Keratinocyte (primary cell): ENCODE measurements around the gene SCUBE3. TPM values are rescaled to one million over a fixed set of nuclear protein-coding genes. Genes with fewer than 3 reads are reported as not detected.

Experiments used
- DNase-seq: peaks from one replicate; pipeline ENCODE4 v3.0.0-alpha.2; 2011; ENCODE audit warnings: low read depth, missing footprints, low spot score
- FAIRE-seq: peaks from 2 replicates; lab custom pipeline; 2011; peaks lifted over from hg19 to GRCh38; lab: Jason Lieb, UNC
- H2AFZ ChIP-seq: 2 replicates; pipeline ENCODE4 v1.6.0; 2012; ENCODE audit warnings: low read length, control low read depth, inconsistent platforms; ENCODE audit not compliant: control insufficient read depth
- H3K27ac ChIP-seq: 2 replicates; pipeline ENCODE4 v1.5.1; 2011; ENCODE audit warnings: low read length; ENCODE audit not compliant: control insufficient read depth, insufficient read depth
- H3K27me3 ChIP-seq: 3 replicates; pipeline ENCODE4 v1.6.0; 2011; ENCODE audit warnings: low read length; ENCODE audit not compliant: control insufficient read depth, insufficient read depth; ENCODE audit errors: extremely low read depth
- H3K36me3 ChIP-seq, 2 experiments: 2 replicates in 1 of 2; 3 replicates in 1 of 2; pipeline ENCODE4 v1.5.1; 2011; ENCODE audit warnings: low read length in 2 of 2, mild to moderate bottlenecking in 1 of 2; ENCODE audit not compliant: control insufficient read depth in 2 of 2, insufficient read depth in 2 of 2; ENCODE audit errors: extremely low read depth in 1 of 2
- H3K4me1 ChIP-seq: 3 replicates; pipeline ENCODE4 v1.5.1; 2011; ENCODE audit warnings: low read length; ENCODE audit not compliant: control insufficient read depth, insufficient read depth; ENCODE audit errors: extremely low read depth
- H3K4me2 ChIP-seq: 3 replicates; pipeline ENCODE4 v1.6.0; 2011; ENCODE audit warnings: low read depth, low read length; ENCODE audit not compliant: control insufficient read depth, insufficient read depth; ENCODE audit errors: extremely low read depth
- H3K4me3 ChIP-seq, 3 experiments: fragments of 200-600 bp in 1 of 3; sonication (generic) in 1 of 3; 2 replicates in 2 of 3; 3 replicates in 1 of 3; pipeline ENCODE4 v1.5.1; 2011 to 2016; ENCODE audit warnings: low read length in 3 of 3, mild to moderate bottlenecking in 3 of 3, control low read depth in 2 of 3, inconsistent platforms in 1 of 3, low read depth in 1 of 3, mixed read lengths in 1 of 3, mixed run types in 1 of 3, moderate library complexity in 1 of 3; ENCODE audit not compliant: control insufficient read depth in 2 of 3, insufficient read depth in 2 of 3; ENCODE audit errors: extremely low read depth in 1 of 3
- H3K79me2 ChIP-seq: 2 replicates; pipeline ENCODE4 v1.6.0; 2012; ENCODE audit warnings: low read length; ENCODE audit not compliant: control insufficient read depth, insufficient read depth
- H3K9ac ChIP-seq: 3 replicates; pipeline ENCODE4 v1.6.0; 2011; ENCODE audit warnings: low read length; ENCODE audit not compliant: control insufficient read depth, insufficient read depth; ENCODE audit errors: extremely low read depth
- H3K9me1 ChIP-seq: 3 replicates; pipeline ENCODE4 v1.6.0; 2011; ENCODE audit warnings: low read length; ENCODE audit not compliant: control insufficient read depth, insufficient read depth; ENCODE audit errors: extremely low read depth
- H3K9me3 ChIP-seq: 2 replicates; pipeline ENCODE4 v1.5.1; 2012; ENCODE audit warnings: low read depth, low read length; ENCODE audit not compliant: control insufficient read depth
- H4K20me1 ChIP-seq: 3 replicates; pipeline ENCODE4 v1.6.0; 2011; ENCODE audit warnings: low read length; ENCODE audit not compliant: control insufficient read depth, insufficient read depth; ENCODE audit errors: extremely low read depth
- EZH2 ChIP-seq: IDR thresholded peaks from one replicate; pipeline ENCODE4 v1.6.1; 2012; ENCODE audit warnings: inconsistent platforms, mild to moderate bottlenecking, low read length, moderate library complexity
- dilution Hi-C: fragments of 300-500 bp; cut with MboI; formaldehyde crosslinking; loops from one replicate; pipeline ENCODE4 v1.7.0; 2020; ENCODE audit warnings: low sequenced_read_pairs; ENCODE audit not compliant: extremely low pct_ligation_motif_present
- polyA plus RNA-seq, 5 experiments: library from polyadenylated mRNA; depleted of rRNA in 3 of 5; stranded (reverse) in 3 of 5; stranded (forward) in 1 of 5; unstranded in 1 of 5; fragments of >200 nt; gene quantifications; 1 replicate in 1 of 5; 2 replicates in 3 of 5; 3 replicates in 1 of 5; pipeline versions ENCODE4 v1.2.1 to v1.2.3, GENCODE V29; 2011 to 2012; ENCODE audit warnings: missing spikeins in 2 of 5, low read depth in 1 of 5, low replicate concordance in 1 of 5
- TF ChIP-seq, protein P1 (sequence below), 3 experiments: IDR thresholded peaks in 1 of 3; conservative IDR thresholded peaks in 1 of 3; optimal IDR thresholded peaks in 1 of 3; 2 replicates in 2 of 3; 3 replicates in 1 of 3; pipeline versions ENCODE3 to v1.5.1; 2011; ENCODE audit warnings: low read length in 3 of 3, mild to moderate bottlenecking in 3 of 3, moderate library complexity in 2 of 3, control low read depth in 1 of 3, inconsistent platforms in 1 of 3; ENCODE audit not compliant: insufficient read depth in 2 of 3; ENCODE audit errors: extremely low read depth in 1 of 3

SCUBE3 gene
- polyA plus RNA-seq, 1 donor (not counting 4 experiments of a cell fraction or from before 2014, with no cell fraction given) = 0.01 TPM

DNA sequence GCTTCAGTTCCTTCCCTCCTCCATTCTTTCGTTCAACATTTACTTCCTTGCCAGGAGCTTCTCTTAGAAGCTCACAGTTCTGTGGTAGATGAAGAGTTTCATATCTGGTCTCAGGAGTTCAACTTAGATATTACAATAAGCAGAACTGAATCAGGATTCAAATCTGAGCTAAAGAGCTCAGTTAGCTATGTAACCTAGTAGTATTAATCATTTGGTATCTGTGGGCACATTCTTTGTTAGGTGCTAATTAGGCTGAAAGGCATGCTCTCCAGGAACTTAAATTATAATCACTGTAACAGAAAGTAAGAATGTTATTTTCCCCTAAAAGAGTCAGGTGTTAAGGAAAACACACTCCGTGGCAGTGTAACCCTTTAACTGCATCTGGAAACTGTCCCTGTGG, 54.1 kb downstream of the SCUBE3 start:
- Histone ChIP-seq H3K79me2 (no peaks in the 10 kb centered on the region), H3K36me3 (no peaks in the 10 kb centered on the region), H2AFZ (no peak overlapping the region), H3K4me1 (peaks cover 3% of the 10 kb centered on the region), H3K4me3 (no peak overlapping the region), H3K4me2 (no peak overlapping the region), H3K9me1 (no peaks in the 10 kb centered on the region), H3K27ac (no peak overlapping the region), H3K9ac (no peak overlapping the region), H3K9me3 (no peaks in the 10 kb centered on the region), H3K27me3 (no peaks in the 10 kb centered on the region), H4K20me1 (no peaks in the 10 kb centered on the region)
- TF ChIP-seq, protein P1, sequence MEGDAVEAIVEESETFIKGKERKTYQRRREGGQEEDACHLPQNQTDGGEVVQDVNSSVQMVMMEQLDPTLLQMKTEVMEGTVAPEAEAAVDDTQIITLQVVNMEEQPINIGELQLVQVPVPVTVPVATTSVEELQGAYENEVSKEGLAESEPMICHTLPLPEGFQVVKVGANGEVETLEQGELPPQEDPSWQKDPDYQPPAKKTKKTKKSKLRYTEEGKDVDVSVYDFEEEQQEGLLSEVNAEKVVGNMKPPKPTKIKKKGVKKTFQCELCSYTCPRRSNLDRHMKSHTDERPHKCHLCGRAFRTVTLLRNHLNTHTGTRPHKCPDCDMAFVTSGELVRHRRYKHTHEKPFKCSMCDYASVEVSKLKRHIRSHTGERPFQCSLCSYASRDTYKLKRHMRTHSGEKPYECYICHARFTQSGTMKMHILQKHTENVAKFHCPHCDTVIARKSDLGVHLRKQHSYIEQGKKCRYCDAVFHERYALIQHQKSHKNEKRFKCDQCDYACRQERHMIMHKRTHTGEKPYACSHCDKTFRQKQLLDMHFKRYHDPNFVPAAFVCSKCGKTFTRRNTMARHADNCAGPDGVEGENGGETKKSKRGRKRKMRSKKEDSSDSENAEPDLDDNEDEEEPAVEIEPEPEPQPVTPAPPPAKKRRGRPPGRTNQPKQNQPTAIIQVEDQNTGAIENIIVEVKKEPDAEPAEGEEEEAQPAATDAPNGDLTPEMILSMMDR (optimal IDR thresholded peaks at IDR 0.05 in 1 of 3, IDR thresholded peaks at IDR 0.05 in 1 of 3, conservative IDR thresholded peaks at IDR 0.05 in 1 of 3; ENCODE audit: extremely low read depth in 1 of 3, insufficient read depth in 2 of 3, low read length in 3 of 3) = no peak
- no peak for TF ChIP-seq EZH2
- dilution Hi-C loops = no loop called here
- FAIRE-seq = no peak
- no peak for DNase-seq

DNA sequence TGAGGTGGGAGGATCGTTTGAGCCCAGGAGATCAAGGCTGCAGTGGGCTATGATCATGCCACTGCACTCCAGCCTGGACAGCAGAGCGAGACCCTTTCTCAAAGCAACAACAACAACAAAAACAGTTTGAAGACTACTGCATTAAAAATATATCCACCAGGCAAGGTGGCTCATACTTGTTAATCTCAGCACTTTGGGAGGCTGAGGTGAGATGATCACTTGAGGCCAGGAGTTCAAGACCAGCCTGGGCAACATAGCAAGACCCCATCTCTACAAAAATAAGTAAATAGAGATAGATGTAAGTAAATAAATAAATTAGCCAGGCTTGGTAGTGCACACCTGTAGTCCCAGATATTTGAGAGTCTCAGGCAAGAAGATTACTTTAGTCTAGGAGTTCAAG, 58.2 kb downstream of the SCUBE3 start:
- dilution Hi-C loops = no loop called here

More for the DNA sequence above, 58.2 kb downstream of the SCUBE3 start:
- FAIRE-seq (no peak), DNase-seq (no peak)
- TF ChIP-seq, protein P1 (optimal IDR thresholded peaks at IDR 0.05 in 1 of 3, IDR thresholded peaks at IDR 0.05 in 1 of 3, conservative IDR thresholded peaks at IDR 0.05 in 1 of 3; ENCODE audit: extremely low read depth in 1 of 3, insufficient read depth in 2 of 3, low read length in 3 of 3) = no peak
- TF ChIP-seq EZH2 = no peak
- H3K79me2 ChIP-seq = no peaks in the 10 kb centered on the region
- no peak overlapping the region for H3K27ac ChIP-seq
- no peaks in the 10 kb centered on the region for H3K4me1 ChIP-seq
- H3K4me2 ChIP-seq = no peak overlapping the region
- H3K9me3 ChIP-seq = no peaks in the 10 kb centered on the region
- no peak overlapping the region for H3K4me3 ChIP-seq
- no peaks in the 10 kb centered on the region for H4K20me1 ChIP-seq
- no peak overlapping the region for H2AFZ ChIP-seq
- no peaks in the 10 kb centered on the region for H3K9me1 ChIP-seq
- no peak overlapping the region for H3K9ac ChIP-seq
- no peaks in the 10 kb centered on the region for H3K36me3 ChIP-seq
- no peaks in the 10 kb centered on the region for H3K27me3 ChIP-seq
